NCI-H2227 treated with DMSO at 0.1 percent for 48 hours (cell line): ENCODE data around the gene CCR6.
"Not testable (repeated sequence)": the region's sequence is repeated elsewhere in the genome, so short reads cannot be mapped to it uniquely, and the experiment has no call there.

Source experiments
- DNase-seq: peaks from one replicate; lab custom pipeline; 2025; lab: John Stamatoyannopoulos, UW

Gene CCR6

DNA sequence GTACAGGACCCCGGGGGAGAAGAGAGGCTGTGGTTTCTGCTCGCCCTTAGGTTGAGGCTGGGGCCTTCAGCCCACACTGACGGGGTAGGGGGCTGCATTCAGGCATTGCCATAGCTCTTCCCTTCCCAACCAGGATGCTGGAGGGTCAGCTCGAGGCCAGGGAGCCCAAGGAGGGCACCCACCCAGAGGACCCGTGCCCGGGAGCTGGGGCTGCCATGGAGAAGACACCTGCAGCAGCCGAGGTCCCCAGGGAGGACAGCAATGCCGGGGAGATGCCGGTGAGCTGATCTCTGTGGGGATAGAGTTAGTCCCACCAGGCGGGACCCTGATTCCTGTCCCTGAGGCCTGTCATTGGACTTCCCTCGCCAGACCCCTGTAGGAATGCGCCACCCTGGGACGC, 49.1 kb downstream of the CCR6 start:
- DNase-seq = not testable (repeated sequence)

DNA sequence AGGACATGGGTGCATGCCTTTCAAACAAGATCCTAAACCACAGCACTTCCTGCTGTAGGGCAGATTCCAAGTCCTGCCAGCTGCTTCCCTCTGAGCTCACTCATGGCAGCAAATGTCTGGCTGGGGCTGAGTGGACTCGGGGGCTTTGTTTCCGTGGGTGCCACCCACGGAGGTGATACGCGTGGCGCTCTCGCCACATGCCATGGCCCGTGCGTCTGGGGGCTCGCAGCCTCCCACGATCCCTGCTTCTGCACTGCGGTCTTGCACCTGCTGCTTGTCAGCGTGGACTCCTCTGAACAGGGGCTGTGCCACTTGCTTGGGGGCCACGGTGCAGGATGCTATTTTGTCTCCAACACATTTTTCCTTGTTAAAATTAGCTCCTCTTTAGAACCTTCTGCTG, 54.4 kb downstream of the CCR6 start:
- DNase-seq = not testable (repeated sequence)

DNA sequence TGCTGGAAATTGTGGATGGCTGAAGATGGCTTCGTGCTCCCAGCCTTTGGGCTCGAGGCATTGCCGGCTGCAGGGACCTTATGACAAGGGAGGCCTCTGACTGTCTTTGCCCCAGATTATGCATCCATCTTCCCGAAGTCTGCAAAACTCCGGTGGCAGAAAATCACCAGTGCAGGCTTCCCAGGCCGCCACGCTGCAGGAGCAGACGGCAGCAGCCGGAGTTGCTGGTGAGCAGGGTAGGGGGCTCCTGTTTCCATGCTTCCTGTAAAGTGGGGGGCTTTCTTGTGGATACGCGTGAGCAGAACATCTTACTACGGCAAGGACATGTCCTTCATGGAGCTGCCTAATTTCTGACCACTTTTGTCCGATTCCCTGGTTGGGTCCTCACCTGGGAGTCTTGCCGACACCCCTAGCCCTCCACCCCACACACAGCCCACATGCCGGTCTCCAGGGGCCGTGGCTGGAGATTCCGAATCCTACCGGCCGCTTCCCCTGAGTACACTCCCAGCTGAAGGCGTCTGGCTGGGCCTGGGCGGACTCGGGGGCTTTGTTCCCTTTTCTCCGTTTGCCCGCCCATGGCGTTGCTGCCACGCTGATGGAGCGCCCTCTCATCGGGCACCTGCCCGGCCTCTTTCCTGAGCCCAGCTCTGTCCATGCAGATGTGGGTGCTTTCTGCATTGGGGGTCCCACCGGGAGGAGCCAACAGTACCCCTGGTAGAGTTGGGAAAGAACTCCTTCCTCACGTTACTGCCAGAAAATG, 56.2 kb downstream of the CCR6 start:
- DNase-seq = not testable (repeated sequence)

DNA sequence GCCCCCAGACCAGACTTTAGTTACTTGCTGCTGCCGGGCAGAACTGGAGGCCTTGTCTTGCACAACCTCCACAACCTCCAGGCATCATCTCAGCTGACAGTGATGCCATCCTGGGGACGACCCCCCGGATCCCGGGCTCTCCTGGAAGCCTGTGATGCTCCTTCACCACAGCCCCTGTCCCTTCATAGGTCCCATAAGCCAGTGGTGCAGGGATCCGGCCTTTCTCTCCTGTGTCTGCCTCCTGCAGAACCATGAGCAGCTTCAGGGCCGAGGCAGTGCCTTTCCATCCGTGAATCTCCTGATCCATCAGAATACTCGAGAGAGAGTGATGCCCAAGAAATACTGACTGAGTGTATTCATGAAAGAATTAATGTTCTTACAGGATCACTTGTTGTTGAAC, 57.2 kb downstream of the CCR6 start:
- not testable (repeated sequence) for DNase-seq

DNA sequence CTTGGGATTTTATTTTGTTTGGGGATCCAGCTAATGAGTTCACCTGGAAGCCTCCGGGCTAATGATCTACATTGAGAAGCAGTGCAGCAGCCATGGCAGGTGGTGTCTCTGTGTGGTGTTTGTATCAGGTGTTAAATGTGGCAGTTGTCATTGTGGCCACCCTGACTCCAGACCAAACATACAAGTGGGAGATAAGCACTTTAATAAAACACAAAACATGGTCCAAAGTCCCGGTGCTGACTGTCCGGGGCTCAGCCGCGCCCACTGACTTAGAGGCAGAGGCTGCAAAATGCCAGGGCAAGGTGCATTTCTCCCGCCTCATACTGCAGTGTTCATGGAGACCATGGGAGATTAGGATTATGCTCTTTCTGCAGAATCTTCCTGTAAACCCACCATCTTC, 58.5 kb downstream of the CCR6 start:
- DNase-seq = not testable (repeated sequence)

DNA sequence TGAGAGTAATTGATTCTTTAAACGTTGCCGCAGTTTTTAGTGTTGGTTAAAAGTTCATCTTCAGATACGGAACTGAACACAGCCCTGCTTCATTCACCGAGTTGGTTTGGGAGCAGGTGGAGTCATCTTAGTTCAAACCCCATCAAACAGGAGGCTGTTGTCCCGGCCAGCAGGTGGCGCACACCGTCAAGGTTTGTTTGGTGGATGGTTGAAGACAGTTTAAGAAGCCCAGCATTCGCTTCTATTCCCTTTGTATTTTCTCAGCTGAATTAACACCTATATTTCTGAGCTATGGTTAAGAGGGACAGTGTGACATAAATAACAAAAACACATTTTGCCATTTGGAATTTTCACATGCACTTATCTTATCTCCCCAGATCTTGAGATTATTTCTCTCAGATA, 60.0 kb downstream of the CCR6 start:
- DNase-seq = not testable (repeated sequence)

DNA sequence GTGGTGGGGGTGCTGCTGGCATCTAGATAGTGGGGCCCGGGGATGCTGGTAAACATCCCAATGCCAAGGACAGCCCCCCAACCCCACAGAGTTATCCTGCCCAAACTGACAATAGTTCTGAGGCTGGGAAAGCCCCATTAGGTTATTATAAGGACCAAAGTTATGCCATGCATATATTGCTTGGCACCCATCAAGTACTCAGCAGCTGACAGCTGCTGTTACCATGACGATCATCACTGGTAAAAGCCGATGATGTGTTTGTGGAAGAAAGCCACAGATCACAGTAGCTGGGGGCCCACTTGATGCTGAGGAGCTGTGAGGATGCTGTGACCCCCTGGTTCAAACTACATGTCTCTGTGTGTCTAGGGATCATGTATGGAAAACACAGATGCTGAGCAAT, 62.2 kb downstream of the CCR6 start:
- not testable (repeated sequence) for DNase-seq

DNA sequence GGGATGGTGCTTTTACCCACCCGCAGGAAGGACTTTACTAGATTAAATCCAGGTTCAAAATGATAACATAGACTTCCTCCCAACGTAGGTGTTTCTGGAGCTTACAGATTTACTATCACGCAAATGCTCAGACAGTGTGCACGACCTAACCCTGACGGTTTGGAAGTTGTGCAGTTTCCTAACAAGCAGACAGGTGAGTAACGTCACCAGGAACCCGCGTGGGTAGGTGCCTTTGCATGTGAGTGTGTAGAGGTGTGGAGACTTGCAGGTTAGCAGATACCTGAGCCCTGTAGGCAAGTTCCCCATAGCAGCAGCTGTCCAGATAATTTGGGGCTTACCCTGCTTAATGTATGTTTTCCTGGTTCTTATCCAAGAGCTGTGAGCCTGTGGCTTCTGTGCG, 64.4 kb downstream of the CCR6 start:
- not testable (repeated sequence) for DNase-seq
